NCI-H1092 (cell line): ENCODE measurements around the gene UQCR10.

Source experiments
- DNase-seq: peaks from one replicate; lab custom pipeline; 2025; lab: John Stamatoyannopoulos, UW

UQCR10 gene

GRCh38 chr22:29798801-29799200, 31.6 kb downstream of the UQCR10 start:
- DNase-seq, result no peak

GRCh38 chr22:29799217-29799680, 32.1 kb downstream of the UQCR10 start:
- DNase-seq, result no peak

GRCh38 chr22:29801153-29801552, 34.0 kb downstream of the UQCR10 start:
- DNase-seq, result no peak

GRCh38 chr22:29801796-29802195, 34.6 kb downstream of the UQCR10 start:
- no peak for DNase-seq

GRCh38 chr22:29803190-29803589, 36.0 kb downstream of the UQCR10 start:
- DNase-seq, result no peak

GRCh38 chr22:29804985-29805384, 37.8 kb downstream of the UQCR10 start:
- DNase-seq, result no peak

- DNase-seq, result no peak
Observed at GRCh38 chr22:29806196-29806595, 39.0 kb downstream of the UQCR10 start.

- DNase-seq, result no peak
Observed at GRCh38 chr22:29810216-29810615, 43.0 kb downstream of the UQCR10 start.

GRCh38 chr22:29811377-29811776, 44.2 kb downstream of the UQCR10 start:
- DNase-seq, result no peak

GRCh38 chr22:29813126-29813525, 46.0 kb downstream of the UQCR10 start:
- DNase-seq, result no peak

- DNase-seq, result no peak
Observed at GRCh38 chr22:29813563-29813962, 46.4 kb downstream of the UQCR10 start.

GRCh38 chr22:29814003-29814402, 46.8 kb downstream of the UQCR10 start:
- no peak for DNase-seq

- no peak for DNase-seq
Observed at GRCh38 chr22:29815580-29815979, 48.4 kb downstream of the UQCR10 start.

GRCh38 chr22:29816128-29816527, 49.0 kb downstream of the UQCR10 start:
- no peak for DNase-seq

- no peak for DNase-seq
Observed at GRCh38 chr22:29816539-29816938, 49.4 kb downstream of the UQCR10 start.

GRCh38 chr22:29816980-29817379, 49.8 kb downstream of the UQCR10 start:
- DNase-seq, result no peak

- DNase-seq, result no peak
Observed at GRCh38 chr22:29817724-29818123, 50.6 kb downstream of the UQCR10 start.

- no peak for DNase-seq
Observed at GRCh38 chr22:29819501-29819900, 52.3 kb downstream of the UQCR10 start.
